Measurements from ENCODE around the gene AIRE. TPM values are rescaled to one million over a fixed set of nuclear protein-coding genes. Genes with fewer than 3 reads are reported as not detected.

Gene AIRE
- total RNA-seq, 3 donors from 2014 or later = 0.12 to 0.16 TPM; not detected in 1

DNA sequence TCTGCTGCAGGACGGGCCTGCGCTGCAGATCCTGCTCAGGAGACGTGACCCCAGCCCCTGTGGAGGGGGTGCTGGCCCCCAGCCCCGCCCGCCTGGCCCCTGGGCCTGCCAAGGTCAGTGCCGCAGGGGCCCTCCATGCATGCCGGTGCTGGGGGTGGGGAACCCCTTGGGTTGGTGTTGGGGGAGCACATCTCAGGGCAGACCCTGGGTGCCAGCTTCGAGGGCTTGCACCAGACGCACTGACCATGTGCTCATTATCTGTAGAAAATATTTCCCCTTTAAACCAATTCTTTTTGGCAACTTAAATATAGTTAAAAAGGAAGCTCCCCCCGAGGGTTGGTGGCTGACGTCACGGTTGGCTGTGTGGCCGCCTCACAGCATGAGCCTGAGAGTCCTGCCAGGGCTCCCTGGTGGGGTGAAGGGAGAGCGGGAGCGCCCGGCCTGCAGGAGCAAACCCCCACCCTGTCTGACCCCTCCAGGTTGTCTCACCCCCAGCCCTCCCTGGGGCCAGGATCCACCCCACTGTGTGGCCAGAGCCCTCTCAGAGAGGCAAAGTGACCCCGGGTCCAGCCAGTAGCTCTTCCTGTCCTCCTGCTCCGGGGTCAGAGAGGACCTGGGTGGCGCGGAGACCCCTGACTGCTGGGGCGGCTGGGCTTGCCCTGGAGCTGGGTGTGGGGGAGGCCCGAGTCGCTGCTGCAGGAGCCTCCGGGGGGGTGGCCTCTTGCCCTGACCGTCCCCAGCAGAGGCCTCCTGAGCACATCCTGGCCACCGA is 8.9 kb downstream of the AIRE start:
- peak; percentile 53 to 70 (median 54) for DNase-seq

DNA sequence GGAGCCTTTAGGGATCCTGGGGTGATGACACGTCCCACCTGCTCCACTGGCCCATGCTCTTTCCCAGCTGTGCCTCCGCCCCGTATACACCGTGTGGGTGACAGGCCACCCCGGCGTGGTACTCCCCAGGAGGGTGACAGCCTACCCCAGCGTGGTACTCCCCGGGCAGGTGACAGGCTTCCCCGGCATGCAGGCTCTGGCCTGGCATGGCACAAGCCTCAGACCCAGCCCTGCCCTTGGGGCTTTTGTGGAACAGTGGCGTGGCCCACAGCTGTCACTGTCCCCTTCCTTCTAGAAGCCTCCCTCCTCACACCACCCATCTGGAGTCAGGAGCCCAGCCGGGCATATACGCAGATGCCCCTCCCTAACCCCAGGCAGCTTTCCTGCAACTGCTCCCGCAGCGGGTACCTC is 9.5 kb downstream of the AIRE start:
- Histone ChIP-seq H3K4me3 (no peak overlapping the region), H3K9me3 (no peaks in the 10 kb centered on the region), H3K36me3 (ENCODE audit: low read depth) (no peaks in the 10 kb centered on the region), H3K4me1 (ENCODE audit: low read depth) (no peaks in the 10 kb centered on the region)
- ATAC-seq = no peak
- intact Hi-C loops (cut with DNase I, micrococcal nuclease) = no loop called here
- peak in 1 of 3 donors; percentile 31 for DNase-seq
- TF ChIP-seq, protein P1, sequence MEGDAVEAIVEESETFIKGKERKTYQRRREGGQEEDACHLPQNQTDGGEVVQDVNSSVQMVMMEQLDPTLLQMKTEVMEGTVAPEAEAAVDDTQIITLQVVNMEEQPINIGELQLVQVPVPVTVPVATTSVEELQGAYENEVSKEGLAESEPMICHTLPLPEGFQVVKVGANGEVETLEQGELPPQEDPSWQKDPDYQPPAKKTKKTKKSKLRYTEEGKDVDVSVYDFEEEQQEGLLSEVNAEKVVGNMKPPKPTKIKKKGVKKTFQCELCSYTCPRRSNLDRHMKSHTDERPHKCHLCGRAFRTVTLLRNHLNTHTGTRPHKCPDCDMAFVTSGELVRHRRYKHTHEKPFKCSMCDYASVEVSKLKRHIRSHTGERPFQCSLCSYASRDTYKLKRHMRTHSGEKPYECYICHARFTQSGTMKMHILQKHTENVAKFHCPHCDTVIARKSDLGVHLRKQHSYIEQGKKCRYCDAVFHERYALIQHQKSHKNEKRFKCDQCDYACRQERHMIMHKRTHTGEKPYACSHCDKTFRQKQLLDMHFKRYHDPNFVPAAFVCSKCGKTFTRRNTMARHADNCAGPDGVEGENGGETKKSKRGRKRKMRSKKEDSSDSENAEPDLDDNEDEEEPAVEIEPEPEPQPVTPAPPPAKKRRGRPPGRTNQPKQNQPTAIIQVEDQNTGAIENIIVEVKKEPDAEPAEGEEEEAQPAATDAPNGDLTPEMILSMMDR (IDR thresholded peaks at IDR 0.05) = no peak

More for the DNA sequence above, 8.9 kb downstream of the AIRE start:
- Histone ChIP-seq H3K9me3 (no peaks in the 10 kb centered on the region), H3K4me3 (no peak overlapping the region), H3K4me1 (ENCODE audit: low read depth) (no peaks in the 10 kb centered on the region), H3K36me3 (ENCODE audit: low read depth) (no peaks in the 10 kb centered on the region)
- ATAC-seq = no peak
- TF ChIP-seq, protein P1 (IDR thresholded peaks at IDR 0.05) = no peak
- intact Hi-C loops (cut with DNase I, micrococcal nuclease) = no loop called here

DNA sequence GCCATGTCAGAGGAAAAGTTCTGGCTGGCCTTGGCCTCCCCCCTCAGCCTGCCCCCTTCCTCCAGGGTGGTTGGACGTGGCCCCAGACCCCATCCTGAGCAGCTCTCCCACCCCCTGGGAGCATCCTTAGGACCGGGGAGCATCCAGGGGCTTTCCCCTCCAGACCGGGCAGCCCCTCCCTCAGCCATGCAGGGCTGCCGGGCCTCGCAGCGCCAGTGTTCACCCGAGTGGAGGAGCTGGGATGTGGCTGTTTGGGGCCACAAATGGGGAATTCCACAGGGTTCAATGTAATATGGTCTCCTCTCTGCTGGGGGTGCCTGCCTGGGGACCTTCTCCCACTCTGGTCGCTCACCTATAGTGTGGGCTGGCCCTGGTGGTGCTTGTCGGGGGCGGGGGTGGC is 10.0 kb downstream of the AIRE start:
- no peak overlapping the region for H3K4me3 ChIP-seq
- intact Hi-C loops (cut with DNase I, micrococcal nuclease) = no loop called here
- DNase-seq (no peak), ATAC-seq (no peak)
- TF ChIP-seq, protein P1 (IDR thresholded peaks at IDR 0.05) = no peak
- H3K4me1 ChIP-seq (ENCODE audit: low read depth) = no peaks in the 10 kb centered on the region
- H3K9me3 ChIP-seq = no peaks in the 10 kb centered on the region
- H3K36me3 ChIP-seq (ENCODE audit: low read depth) = no peaks in the 10 kb centered on the region

DNA sequence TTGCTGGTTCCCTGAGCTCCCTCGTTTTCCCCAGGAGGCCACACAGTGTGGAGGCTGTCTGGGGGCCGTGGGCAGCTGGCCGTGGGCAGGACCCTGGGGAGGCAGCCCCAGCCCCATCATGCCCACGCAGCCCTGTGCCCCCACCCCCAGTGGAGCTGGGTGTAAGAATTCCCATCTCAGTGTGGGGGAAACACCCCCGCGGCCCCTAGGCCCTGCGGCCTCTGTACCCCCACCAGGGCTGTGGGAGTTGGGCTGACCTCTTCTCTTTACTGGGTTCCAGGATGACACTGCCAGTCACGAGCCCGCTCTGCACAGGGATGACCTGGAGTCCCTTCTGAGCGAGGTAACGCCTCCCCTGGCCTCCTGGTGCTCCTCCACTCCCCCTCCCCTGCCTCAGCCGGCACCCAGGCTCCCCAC is 10.4 kb downstream of the AIRE start:
- ATAC-seq (no peak), DNase-seq (no peak)
- Histone ChIP-seq H3K4me1 (ENCODE audit: low read depth) (peaks cover 2% of the 10 kb centered on the region), H3K36me3 (ENCODE audit: low read depth) (no peaks in the 10 kb centered on the region), H3K4me3 (no peak overlapping the region), H3K9me3 (no peaks in the 10 kb centered on the region)
- TF ChIP-seq, protein P1 (IDR thresholded peaks at IDR 0.05) = no peak
- intact Hi-C loops (cut with DNase I, micrococcal nuclease) = no loop called here

DNA sequence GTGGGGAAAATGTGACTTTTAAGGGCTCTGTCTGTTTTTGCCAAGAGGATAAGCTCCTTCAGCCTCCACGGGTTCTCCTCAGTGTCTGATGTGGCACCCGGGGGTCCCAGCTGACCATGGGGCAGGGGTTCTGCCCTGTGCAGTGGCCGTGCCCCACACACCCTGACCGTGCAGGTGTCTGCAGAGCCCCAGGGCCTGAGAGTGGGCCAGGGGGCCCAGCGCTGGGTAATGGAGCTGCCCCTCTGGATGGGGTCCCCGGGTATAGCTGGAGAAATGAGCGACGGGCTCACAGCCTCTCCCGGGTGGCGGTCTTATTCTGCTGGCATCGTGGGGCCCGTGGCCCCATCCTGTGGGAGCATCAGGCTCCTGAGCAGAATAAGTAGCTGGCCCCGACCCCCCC is 11.2 kb downstream of the AIRE start:
- Histone ChIP-seq H3K4me1 (ENCODE audit: low read depth) (peaks cover 10% of the 10 kb centered on the region), H3K9me3 (no peaks in the 10 kb centered on the region), H3K4me3 (no peak overlapping the region), H3K36me3 (ENCODE audit: low read depth) (no peaks in the 10 kb centered on the region)
- intact Hi-C loops (cut with DNase I, micrococcal nuclease) = no loop called here
- no peak for ATAC-seq
- no peak for DNase-seq
- TF ChIP-seq, protein P1 (IDR thresholded peaks at IDR 0.05) = no peak
